Uterus (tissue), 2 donors: ENCODE measurements around the gene BCAR1.

Experiments used
- CTCF ChIP-seq, 4 experiments: fragments of 200-600 bp in 2 of 4; fragments of 450-650 bp in 2 of 4; sonication (generic) in 2 of 4; IDR thresholded peaks; one replicate each; pipeline ENCODE4 v1.5.1; 2016 to 2019; ENCODE audit warnings: antibody characterized with exemption in 4 of 4, mild to moderate bottlenecking in 2 of 4, moderate library complexity in 1 of 4
- POLR2A ChIP-seq, 2 donors: fragments of 450-650 bp; IDR thresholded peaks; one replicate each; pipeline ENCODE4 v1.6.1; 2016; ENCODE audit warnings: antibody characterized with exemption in 2 of 2, mild to moderate bottlenecking in 1 of 2, moderate library complexity in 1 of 2

GRCh38 chr16:75248536-75249380 is 2.7 kb downstream of the BCAR1 start:
- TF ChIP-seq CTCF (IDR thresholded peaks at IDR 0.05) (no peak), POLR2A (IDR thresholded peaks at IDR 0.05) (no peak)
